Transverse colon (tissue), 4 donors: ENCODE data around the gene FOXO1. TPM values are rescaled to one million over a fixed set of nuclear protein-coding genes. Genes with fewer than 3 reads are reported as not detected.
A peak's percentile ranks its signal among the peaks of the same experiment; 100 is the strongest.

ENCODE experiments used
- DNase-seq: peaks from one replicate; pipeline ENCODE4 v3.0.0-alpha.2; 2019
- H3K27ac ChIP-seq, 4 donors: fragments of 200-600 bp; sonication (generic); 2 replicates each; pipeline ENCODE4 v1.5.1; 2016 to 2018; ENCODE audit warnings: inconsistent platforms in 4 of 4
- H3K27me3 ChIP-seq: fragments of 200-600 bp; sonication (generic); 2 replicates; pipeline ENCODE4 v1.5.1; 2017; ENCODE audit warnings: inconsistent platforms
- H3K36me3 ChIP-seq, 4 donors: fragments of 200-600 bp; sonication (generic); 2 replicates each; pipeline ENCODE4 v1.5.1; 2017 to 2019; ENCODE audit warnings: inconsistent platforms in 4 of 4
- H3K4me1 ChIP-seq, 4 donors: fragments of 200-600 bp; sonication (generic); 2 replicates each; pipeline ENCODE4 v1.5.1; 2017 to 2020; ENCODE audit warnings: inconsistent platforms in 4 of 4
- H3K4me3 ChIP-seq, 4 donors: fragments of 200-600 bp; sonication (generic); 1 replicate in 1 of 4; 2 replicates in 3 of 4; pipeline versions ENCODE4 v1.5.1 to v1.6.1; 2017 to 2019; ENCODE audit warnings: inconsistent platforms in 4 of 4
- H3K9me3 ChIP-seq, 2 donors: fragments of 200-600 bp; sonication (generic); 2 replicates each; pipeline ENCODE4 v1.5.1; 2017 to 2019; ENCODE audit warnings: inconsistent platforms in 2 of 2
- CTCF ChIP-seq, 5 experiments: fragments of 200-600 bp in 3 of 5; fragments of 450-650 bp in 2 of 5; sonication (generic) in 3 of 5; IDR thresholded peaks; 1 replicate in 2 of 5; 2 replicates in 3 of 5; pipeline ENCODE4 v1.5.1; 2016 to 2017; ENCODE audit warnings: antibody characterized with exemption in 5 of 5, inconsistent platforms in 3 of 5, mild to moderate bottlenecking in 2 of 5, moderate library complexity in 1 of 5
- EP300 ChIP-seq: sonication (generic); formaldehyde crosslinking; IDR thresholded peaks from one replicate; pipeline ENCODE4 v1.6.1; 2017; ENCODE audit warnings: antibody characterized with exemption, low read depth
- POLR2A ChIP-seq: fragments of 450-650 bp; IDR thresholded peaks from one replicate; pipeline ENCODE4 v1.6.1; 2016; ENCODE audit warnings: antibody characterized with exemption, mild to moderate bottlenecking, moderate library complexity
- POLR2AphosphoS5 ChIP-seq, 3 donors: sonication (generic); formaldehyde crosslinking; IDR thresholded peaks; one replicate each; pipeline ENCODE4 v1.6.1; 2016; ENCODE audit warnings: antibody characterized with exemption in 3 of 3
- WGBS, 2 donors: methylation state at CpG; one replicate each; pipeline ENCODE4 v1.1.5; 2018; ENCODE audit warnings: low coverage in 1 of 2; 5-methylcytosine and 5-hydroxymethylcytosine counted together
- in situ Hi-C, 4 donors: fragments of 200-750 bp; cut with MboI; loops; one replicate each; pipeline versions ENCODE4 v1.15.0 to v1.15.1; 2017; ENCODE audit warnings: low sequenced_read_pairs in 3 of 4, low pct_ligation_motif_present in 1 of 4, low pct_unique_long_range_greater_than_20kb in 1 of 4
- intact Hi-C: fragments of 100-400 bp; cut with DNase I; formaldehyde crosslinking; loops from one replicate; pipeline ENCODE4 v1.15.1; 2023; ENCODE audit warnings: low total_unique reads
- total RNA-seq, 4 donors: library from RNA; depleted of rRNA; stranded (reverse); fragments of >200 nt; gene quantifications; one replicate each; pipeline ENCODE4 v1.1.0, GENCODE V29; 2016

FOXO1 gene
- total RNA-seq, 4 donors from 2014 or later = 19.1 to 48.9 (median 38.3) TPM

- H3K36me3 ChIP-seq = no peaks in the 10 kb centered on the region
- H3K4me1 ChIP-seq = peaks cover 28 to 55% (median 48%) of the 10 kb centered on the region in 4 donors
- no peaks in the 10 kb centered on the region for H3K27me3 ChIP-seq
- no peak overlapping the region for H3K4me3 ChIP-seq
- no peak overlapping the region for H3K27ac ChIP-seq
- TF ChIP-seq POLR2AphosphoS5 (IDR thresholded peaks at IDR 0.05) (no peak), EP300 (no peak), POLR2A (no peak), CTCF (IDR thresholded peaks at IDR 0.05) (no peak)
- H3K9me3 ChIP-seq = no peaks in the 10 kb centered on the region
- 69 to 81% methylated on average over 10 to 14 of the region's 14 CpGs for WGBS, 2 donors
- intact Hi-C loops (no loop called here), in situ Hi-C loops (loop anchor here in 1 of 4 donors (25.0 kb wide), 1 partner anchor 240 kb away; no protein-coding TSS in a partner anchor)
- no peak for DNase-seq
Measured at GRCh38 chr13:40651866-40652587, 14.4 kb downstream of the FOXO1 start.

GRCh38 chr13:40648841-40649240, 17.6 kb downstream of the FOXO1 start:
- no peaks in the 10 kb centered on the region for H3K27me3 ChIP-seq
- no peaks in the 10 kb centered on the region for H3K9me3 ChIP-seq
- WGBS, 2 donors = 38 to 60% methylated on average over 1 to 3 of the region's 3 CpGs
- peak overlapping the region; percentile 72 to 81 (median 77) for H3K27ac ChIP-seq
- DNase-seq = no peak
- no peaks in the 10 kb centered on the region for H3K36me3 ChIP-seq
- H3K4me1 ChIP-seq = peaks cover 58 to 84% (median 73%) of the 10 kb centered on the region in 4 donors
- in situ Hi-C loops (no loop called here), intact Hi-C loops (no loop called here)
- TF ChIP-seq CTCF (IDR thresholded peaks at IDR 0.05) (no peak), POLR2AphosphoS5 (IDR thresholded peaks at IDR 0.05) (no peak), EP300 (no peak), POLR2A (no peak)
- no peak overlapping the region for H3K4me3 ChIP-seq

- Histone ChIP-seq H3K9me3 (no peaks in the 10 kb centered on the region), H3K27me3 (no peaks in the 10 kb centered on the region), H3K4me1 (peaks cover 58 to 82% (median 71%) of the 10 kb centered on the region in 4 donors), H3K4me3 (no peak overlapping the region), H3K36me3 (no peaks in the 10 kb centered on the region), H3K27ac (peak overlapping the region; percentile 72 to 81 (median 77))
- in situ Hi-C loops (no loop called here), intact Hi-C loops (no loop called here)
- no peak for DNase-seq
- TF ChIP-seq CTCF (IDR thresholded peaks at IDR 0.05) (peak in 1 of 5 experiments; percentile 3), POLR2A (no peak), EP300 (no peak), POLR2AphosphoS5 (IDR thresholded peaks at IDR 0.05) (peak in 1 of 3 donors; percentile 13)
- WGBS, 2 donors = 8 to 34% methylated on average over 2 of the region's 2 CpGs
Measured at GRCh38 chr13:40648040-40648439, 18.4 kb downstream of the FOXO1 start.

GRCh38 chr13:40644838-40645604, 21.4 kb downstream of the FOXO1 start:
- Histone ChIP-seq H3K27me3 (no peaks in the 10 kb centered on the region), H3K27ac (peak overlapping the region; percentile 72 to 81 (median 77)), H3K9me3 (no peaks in the 10 kb centered on the region), H3K4me3 (peak overlapping the region in 1 of 4 donors; percentile 6), H3K36me3 (no peaks in the 10 kb centered on the region), H3K4me1 (peaks cover 59 to 98% (median 78%) of the 10 kb centered on the region in 4 donors)
- TF ChIP-seq CTCF (IDR thresholded peaks at IDR 0.05) (no peak), POLR2AphosphoS5 (IDR thresholded peaks at IDR 0.05) (peak in 2 of 3 donors; percentile 36 to 53)
- WGBS, 2 donors = 32 to 43% methylated on average over 3 of the region's 3 CpGs
- no peak for DNase-seq
- in situ Hi-C loops = no loop called here
- intact Hi-C loops = no loop called here
